HG03280 (cell line): ENCODE measurements around the gene UBE2G2.
"Not testable (repeated sequence)": the region's sequence is repeated elsewhere in the genome, so short reads cannot be mapped to it uniquely, and the experiment has no call there.

Experiments
- ATAC-seq: cut with Tn5 transposase; IDR thresholded peaks from one replicate; pipeline ENCODE4 v1.9.1; 2021; ENCODE audit warnings: mild to moderate bottlenecking, moderate library complexity; ENCODE audit not compliant: unreplicated experiment

UBE2G2 gene

DNA sequence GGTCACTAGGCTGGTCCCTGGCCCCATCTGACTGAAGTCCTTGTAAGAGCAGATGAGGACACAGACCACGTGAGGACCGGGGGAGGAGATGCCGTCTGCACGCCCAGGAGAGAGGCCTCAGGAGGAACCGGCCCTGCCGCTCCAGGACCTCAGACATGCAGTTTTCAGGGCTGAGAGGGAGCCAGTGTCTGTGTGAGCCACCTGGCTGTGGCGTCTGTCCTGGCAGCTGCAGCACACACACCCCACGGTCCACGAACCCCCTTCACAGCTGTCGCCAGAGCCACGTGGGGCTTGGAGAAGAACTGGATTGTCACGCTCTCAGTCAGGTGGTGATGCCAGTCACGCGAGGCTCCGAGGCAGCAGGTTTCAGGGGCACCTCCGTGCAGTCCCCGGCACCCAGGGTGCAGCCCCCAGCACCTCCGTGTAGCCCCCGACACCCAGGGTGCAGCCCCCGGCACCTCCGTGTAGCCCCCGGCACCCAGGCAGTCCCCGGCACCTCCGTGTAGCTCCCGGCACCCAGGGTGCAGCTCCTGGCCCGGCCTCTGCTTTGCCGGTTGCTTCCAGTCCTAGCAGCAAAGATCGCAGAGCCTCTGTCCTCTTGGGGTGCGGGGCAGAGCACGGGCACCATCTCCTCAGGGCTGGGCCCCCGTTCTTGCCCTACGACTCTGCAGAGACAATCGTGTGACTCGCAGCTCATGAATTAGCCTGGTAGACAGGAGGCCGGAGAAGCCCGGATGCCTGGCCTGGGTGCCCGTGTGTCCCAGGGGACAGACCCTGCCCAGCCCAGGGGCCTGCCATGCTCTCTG lies 35.2 kb upstream of the UBE2G2 start:
- ATAC-seq = no peak

- no peak for ATAC-seq
Observed at GRCh38 chr21:44836349-44836665, 34.7 kb upstream of the UBE2G2 start.

DNA sequence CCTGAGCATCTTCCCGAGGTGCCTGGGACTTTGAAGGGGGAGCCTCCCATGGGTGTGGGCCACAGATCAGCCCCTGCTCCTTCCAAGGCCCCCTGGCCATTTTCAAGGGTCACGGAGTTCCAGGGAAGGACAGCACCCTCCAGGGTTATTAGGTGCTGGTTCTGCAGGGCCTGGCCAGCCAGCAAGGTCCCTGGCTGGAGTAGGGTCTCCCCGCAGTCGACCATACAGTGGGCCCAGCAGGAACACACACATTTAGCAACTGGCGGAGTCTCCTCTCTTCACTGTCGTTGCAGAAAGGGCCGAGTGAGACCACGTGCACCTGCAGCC lies 34.0 kb upstream of the UBE2G2 start:
- no peak for ATAC-seq

DNA sequence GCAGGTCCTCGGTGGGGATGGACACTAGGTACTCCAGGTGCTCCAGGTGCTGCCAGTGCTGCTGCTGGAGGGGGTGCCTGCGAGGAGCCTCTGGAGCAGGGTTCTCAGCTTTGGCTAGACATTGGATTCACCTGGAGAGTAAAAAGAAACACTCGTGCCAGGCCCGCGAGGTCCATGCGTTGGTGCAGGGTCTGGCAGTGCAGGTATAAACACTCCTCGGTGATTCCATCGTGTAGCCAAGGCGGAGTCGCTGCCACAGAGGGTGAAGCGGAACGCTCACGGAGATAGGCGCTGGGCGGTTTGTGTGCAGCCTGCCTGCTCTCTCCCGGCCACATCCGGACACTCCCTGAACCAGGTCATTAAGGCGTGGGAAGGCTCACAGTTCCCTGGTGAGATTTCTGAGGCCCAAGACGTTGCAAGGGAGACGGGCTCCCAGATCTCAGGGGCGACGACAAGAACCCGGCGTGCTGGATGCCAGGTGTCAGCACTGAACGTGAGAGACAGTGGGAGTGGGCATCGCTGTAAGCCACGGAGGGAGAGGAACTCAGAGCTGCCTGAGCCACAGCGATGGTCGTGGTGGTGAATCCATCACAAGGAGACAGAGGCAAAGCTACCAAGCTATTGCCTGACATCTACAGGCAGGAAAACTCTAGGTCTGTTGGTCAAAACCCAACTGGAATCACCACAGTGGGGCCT lies 33.5 kb upstream of the UBE2G2 start:
- ATAC-seq = no peak

GRCh38 chr21:44834231-44834950 lies 32.8 kb upstream of the UBE2G2 start:
- ATAC-seq = no peak

DNA sequence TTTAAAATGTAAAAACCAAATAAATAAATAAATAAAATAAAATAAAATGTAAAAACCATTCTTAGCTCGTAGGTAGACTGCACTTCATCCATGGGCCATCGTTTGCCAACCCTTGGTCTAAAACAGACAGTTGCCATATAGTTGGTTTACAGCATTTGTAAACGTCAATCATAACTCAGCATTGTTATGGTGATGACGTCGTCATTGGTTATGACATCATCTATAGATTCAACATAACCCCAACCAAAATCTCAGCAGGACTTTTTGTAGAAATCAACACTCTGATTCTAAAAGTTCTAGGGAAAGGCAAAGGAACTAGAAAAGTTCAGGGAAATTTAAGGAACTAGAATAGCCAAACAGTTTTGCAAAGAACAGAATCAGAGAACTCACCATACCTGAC lies 32.0 kb upstream of the UBE2G2 start:
- ATAC-seq = no peak

- not testable (repeated sequence) for ATAC-seq
Observed at GRCh38 chr21:44832516-44833255, 31.1 kb upstream of the UBE2G2 start.

DNA sequence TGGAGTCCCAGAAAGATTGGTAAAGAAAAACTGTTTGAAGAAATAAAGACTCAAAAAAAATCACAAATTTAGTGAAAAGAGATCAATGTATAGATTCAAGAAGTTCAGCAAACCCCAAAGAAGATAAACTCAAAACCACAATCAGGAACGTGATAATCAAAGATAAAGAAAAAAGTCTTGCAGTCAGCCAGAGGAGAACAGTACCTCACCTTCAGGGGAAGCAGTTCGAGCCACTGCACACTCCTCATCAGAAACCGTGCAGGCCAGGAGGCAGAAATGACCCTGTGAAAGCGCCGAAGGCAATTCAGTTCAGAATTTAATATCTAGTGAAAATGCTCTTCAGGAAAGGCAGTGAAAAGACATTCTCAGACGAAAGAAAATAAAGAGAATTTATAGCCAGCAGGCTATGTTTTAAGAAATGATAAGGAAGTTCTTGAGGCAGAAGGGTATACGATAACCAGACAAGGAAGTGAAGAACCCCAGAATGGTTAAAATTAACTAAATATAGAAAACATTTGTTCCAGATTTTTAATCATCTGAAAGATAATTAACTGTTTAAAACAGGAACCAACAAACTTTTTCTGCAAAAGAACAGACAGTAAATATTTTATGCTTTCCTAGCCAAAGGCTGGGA lies 29.7 kb upstream of the UBE2G2 start:
- ATAC-seq = no peak

GRCh38 chr21:44829507-44830092 lies 28.0 kb upstream of the UBE2G2 start:
- ATAC-seq = no peak

DNA sequence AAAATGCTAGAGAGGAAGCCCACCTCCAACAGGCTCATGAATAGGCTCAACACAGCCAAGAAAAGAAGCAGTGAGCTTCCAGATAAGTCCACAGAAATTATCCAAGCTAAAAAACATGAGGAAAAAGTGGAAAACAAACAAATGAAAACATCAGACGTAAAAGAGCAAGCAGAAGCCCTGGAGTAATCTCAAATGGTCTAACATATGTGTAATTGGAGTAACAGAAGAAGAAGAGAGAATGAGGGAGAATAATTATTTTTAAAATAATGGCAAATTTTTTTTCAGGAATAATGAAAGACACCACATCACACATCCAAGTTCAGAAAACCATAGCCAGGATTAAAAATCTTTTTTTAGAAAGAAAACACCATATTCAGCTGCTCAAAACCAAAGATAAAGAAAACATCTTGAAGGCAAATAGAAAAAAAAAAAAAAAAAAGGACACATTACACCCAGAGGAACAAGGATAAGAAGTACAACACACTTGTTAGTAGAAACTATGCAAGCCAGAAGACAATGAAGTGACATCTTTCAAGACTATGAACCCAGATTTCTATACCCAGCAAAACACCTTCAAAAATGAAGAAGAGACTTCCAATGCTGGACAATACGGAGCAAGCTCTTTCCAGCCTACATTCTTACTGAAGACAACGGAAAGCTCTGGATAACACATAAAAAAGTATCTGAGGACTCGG lies 26.9 kb upstream of the UBE2G2 start:
- no peak for ATAC-seq

DNA sequence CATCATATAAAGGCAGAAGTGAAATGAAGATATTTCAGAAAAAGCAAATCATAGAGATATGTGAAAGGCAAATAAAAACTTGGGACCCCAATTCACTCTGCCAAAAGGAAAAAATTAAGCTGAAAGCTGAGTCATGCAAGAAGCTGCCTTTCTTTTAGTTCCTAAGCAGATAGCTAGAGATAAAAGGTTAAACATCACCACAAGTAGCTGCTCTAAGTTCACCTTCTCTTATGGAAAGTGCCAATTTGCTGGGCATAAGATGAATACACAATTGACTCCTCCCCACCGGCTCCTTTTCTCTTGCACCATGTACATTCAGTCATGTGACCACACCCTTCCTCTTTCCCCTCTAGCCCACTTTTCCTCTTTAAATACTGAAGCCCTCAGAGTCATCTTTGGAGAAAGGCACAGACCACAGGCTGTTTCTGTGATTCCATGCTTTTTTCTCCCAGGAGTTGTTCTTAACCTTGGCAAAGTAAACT lies 21.6 kb upstream of the UBE2G2 start:
- no peak for ATAC-seq

DNA sequence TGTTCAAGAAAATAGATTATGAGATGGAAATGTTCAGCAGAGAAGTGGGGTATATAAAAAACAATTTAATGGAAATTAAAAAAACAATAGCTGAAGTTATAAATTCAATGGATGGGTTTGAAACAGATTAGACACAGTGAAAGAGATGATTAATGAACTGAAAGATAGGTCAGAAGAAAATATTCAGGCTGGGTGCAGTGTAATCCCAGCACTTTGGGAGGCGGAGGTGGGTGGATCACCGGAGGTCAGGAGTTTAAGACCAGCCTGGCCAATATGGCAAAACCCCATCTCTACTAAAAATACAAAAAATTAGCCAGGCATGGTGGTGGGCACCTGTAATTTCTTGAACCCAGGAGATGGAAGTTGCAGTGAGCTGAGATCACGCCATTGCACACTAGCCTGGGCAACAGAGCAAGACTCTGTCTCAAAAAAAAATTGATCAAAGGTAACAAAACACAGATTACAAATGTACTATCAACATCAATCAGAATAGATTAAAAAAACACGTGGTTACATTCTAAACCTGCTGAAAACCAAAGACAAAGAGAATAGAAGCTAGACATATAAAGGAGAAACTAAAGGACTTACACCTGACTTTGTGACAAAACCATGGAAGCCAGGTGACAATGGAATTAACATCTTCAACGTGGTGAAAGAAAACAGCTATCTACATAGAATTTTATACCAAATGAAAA lies 21.0 kb upstream of the UBE2G2 start:
- no peak for ATAC-seq

- ATAC-seq = no peak
Observed at GRCh38 chr21:44820851-44821250, 19.2 kb upstream of the UBE2G2 start.

GRCh38 chr21:44819283-44820243 lies 17.9 kb upstream of the UBE2G2 start:
- ATAC-seq = no peak

DNA sequence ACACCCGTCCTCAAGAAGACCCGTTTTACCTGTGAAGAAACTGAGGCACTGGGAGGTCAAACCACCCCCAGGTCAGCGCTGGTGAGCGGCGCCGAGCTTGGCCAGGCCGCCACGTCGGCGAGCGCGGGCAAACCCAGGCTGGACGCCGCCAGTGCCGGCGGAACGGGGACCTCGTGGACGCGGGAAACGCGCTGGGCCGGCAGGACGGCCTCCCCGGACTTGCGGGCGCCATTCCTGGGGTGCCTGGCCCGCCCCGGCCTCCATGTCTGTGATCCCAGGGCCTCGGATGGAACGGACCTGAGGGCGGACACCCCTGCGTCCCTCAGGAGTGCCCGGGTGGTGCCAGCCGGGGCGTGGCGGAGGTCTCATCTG lies 17.0 kb upstream of the UBE2G2 start:
- ATAC-seq = no peak

DNA sequence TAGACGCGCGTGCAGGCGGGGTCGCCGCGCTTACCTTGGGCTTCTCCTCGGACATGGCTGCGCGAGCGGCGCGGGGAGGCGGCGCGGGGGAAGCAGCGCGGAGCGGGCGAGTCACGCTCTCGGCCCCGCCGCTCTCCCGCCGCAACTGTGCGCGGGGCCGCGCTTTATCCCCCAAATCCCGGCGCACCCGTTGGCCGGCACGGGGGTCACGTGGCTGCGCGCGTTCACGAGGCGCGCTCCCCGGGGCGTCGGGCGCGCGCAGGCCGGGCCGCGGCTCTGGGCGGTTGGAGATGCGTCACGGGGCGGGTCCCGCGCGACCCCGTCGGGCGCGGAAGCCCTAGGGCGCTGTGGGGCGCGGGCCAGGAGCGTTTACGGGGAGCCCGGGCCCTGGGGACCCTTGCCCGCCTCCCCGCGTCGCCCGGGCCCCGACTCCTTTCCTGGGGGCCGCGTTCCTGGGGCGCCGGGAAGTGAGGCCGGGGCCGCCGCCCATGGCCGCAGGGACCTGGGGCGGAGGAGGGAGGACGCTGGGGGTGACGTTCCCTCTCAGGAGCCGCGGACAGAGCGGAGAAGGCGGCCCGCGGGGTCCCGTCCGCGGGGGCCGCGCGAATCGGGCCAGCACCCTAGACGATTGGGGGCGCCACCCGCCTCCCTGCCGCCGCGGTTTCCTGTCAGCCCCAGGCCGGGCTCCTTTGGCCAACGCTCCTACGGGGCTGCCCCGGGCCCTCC lies 16.5 kb upstream of the UBE2G2 start, which contains the start of gene SUMO3:
TSS of gene SUMO3 (minus strand) at position 149 of the 726 bp plus-strand sequence. CDS start at position 55, 94 bp downstream.
- peak; percentile 65 for ATAC-seq

DNA sequence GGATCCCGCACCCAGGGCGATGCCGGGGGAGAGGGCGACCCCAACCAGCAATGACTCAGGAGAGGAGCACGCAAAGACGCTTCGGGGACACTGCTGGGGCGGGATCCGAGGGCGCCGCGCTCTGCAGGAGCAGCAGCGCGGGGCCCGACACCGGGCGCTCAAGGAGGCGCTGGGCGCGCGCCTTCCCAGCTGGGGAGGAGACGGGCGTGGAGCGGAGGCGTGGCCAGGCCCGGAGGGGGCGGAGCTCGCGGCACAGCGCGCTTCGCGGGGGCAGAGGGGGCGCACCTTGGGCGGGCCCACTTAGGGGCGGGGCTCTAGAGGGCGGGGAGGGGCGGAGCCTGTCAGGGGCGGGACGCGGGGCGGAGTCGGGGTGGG lies 15.9 kb upstream of the UBE2G2 start:
- ATAC-seq = peak; percentile 79
